H1 (cell line): ENCODE results near the gene TLR9. TPM values are rescaled to one million over a fixed set of nuclear protein-coding genes. Genes with fewer than 3 reads are reported as not detected.

Experiments
- CHD7 ChIP-seq: fragments of 300-600 bp; sonication (generic); IDR thresholded peaks from 2 replicates; pipeline ENCODE4 v1.7.1; 2012; ENCODE audit warnings: low read length, moderate library complexity, mild to moderate bottlenecking, inconsistent platforms; ENCODE audit not compliant: insufficient replicate concordance
- CTCF ChIP-seq, 3 experiments: IDR thresholded peaks; 1 replicate in 2 of 3; 2 replicates in 1 of 3; pipeline versions ENCODE4 v1.5.1 to v1.6.1; 2011; ENCODE audit warnings: low read length in 3 of 3, mild to moderate bottlenecking in 3 of 3, inconsistent platforms in 2 of 3, low read depth in 1 of 3, moderate library complexity in 1 of 3; ENCODE audit not compliant: insufficient read depth in 1 of 3; ENCODE audit errors: control extremely low read depth in 1 of 3
- EGR1 ChIP-seq: IDR thresholded peaks from 2 replicates; pipeline ENCODE4 v1.6.1; 2011; ENCODE audit warnings: low read depth, low read length, borderline replicate concordance
- NRF1 ChIP-seq: IDR thresholded peaks from 2 replicates; pipeline ENCODE4 v1.6.1; 2011; ENCODE audit warnings: mild to moderate bottlenecking, low read depth, low read length, improper control_type of control experiment
- RFX5 ChIP-seq: IDR thresholded peaks from 2 replicates; pipeline ENCODE4 v1.6.1; 2011; ENCODE audit warnings: low read depth, low read length, improper control_type of control experiment, borderline replicate concordance
- TBP ChIP-seq: IDR thresholded peaks from 2 replicates; pipeline ENCODE4 v1.6.1; 2011; ENCODE audit warnings: low read depth, low read length, improper control_type of control experiment
- polyA plus RNA-seq, 7 experiments: library from polyadenylated mRNA; depleted of rRNA in 3 of 7; stranded (reverse) in 5 of 7; unstranded in 2 of 7; fragments of >200 nt in 5 of 7; fragments of 200-250 nt in 2 of 7; gene quantifications; 1 replicate in 5 of 7; 2 replicates in 1 of 7; 4 replicates in 1 of 7; pipeline versions ENCODE4 v1.2.1 to v1.2.3, GENCODE V29; 2011 to 2013; ENCODE audit warnings: missing spikeins in 2 of 7, mixed read lengths in 2 of 7
- total RNA-seq: library from RNA; stranded (reverse); fragmentation: NEBNext Ultra II Directional; extraction: Animal tissue kit (Norgen Biotek cat#: 25700); gene quantifications from 2 replicates; pipeline ENCODE4 v1.2.1, GENCODE V29; 2021

TLR9 gene
- total and polyA plus RNA-seq, 2 of the 8 experiments (the other 6 are each of a cell fraction or from before 2014, with no cell fraction given) = 0.05 TPM; not detected in 1

- TF ChIP-seq CHD7 = no peak
- no peak for TF ChIP-seq TBP
- no peak for TF ChIP-seq CTCF (IDR thresholded peaks at IDR 0.05; ENCODE audit: control extremely low read depth in 1 of 3, insufficient read depth in 1 of 3, low read depth in 1 of 3, low read length in 3 of 3)
- TF ChIP-seq RFX5 = no peak
- TF ChIP-seq EGR1 = no peak
- TF ChIP-seq NRF1 = no peak
These were observed 47.8 kb downstream of the TLR9 start (continued) for GRCh38 chr3:52177701-52178042.
